Cerebellar cortex (tissue), 1 donor: Measurements from ENCODE around the gene DPEP3.

Experiments used
- DNase-seq: peaks from one replicate; pipeline ENCODE4 v3.0.0-alpha.2; 2015; ENCODE audit warnings: low spot score

DPEP3 gene

DNA sequence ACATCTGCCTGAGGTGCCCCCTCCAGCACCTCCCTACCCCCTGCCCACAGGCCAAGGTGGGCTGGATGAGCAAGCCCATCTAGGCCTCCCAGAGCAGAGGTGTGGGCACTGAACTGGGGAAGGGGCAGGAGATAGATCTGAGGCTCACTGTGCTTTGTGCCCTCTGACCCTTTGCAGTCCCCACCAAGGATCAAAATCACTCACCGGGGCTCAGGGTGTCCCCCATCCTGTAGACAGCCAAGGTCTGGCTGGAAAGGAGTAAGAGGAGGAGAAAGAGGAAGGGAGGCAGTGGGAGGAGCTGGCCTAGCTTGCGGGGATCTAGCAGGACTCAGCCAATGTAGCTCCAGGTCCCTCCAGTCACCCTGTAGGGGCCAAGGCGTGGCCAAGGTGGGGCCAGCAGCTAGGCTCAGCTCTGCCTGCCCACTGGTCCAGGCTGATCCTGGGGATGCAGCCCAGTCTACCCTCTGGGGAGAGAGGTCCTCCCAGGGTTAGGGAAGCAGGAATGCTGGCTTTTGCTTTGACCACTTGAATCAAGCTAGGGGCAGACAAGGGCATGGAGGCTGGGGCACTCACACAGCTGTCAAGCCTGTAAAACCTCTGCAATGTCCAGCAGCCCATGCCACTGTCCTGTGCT is 13.6 kb downstream of the DPEP3 start:
- peak; percentile 43 for DNase-seq

- no peak for DNase-seq
Measured at GRCh38 chr16:67965668-67966548, 14.4 kb downstream of the DPEP3 start.

GRCh38 chr16:67964477-67965131 is 15.7 kb downstream of the DPEP3 start:
- no peak for DNase-seq

- DNase-seq: no peak
Measured at GRCh38 chr16:67963662-67964321, 16.5 kb downstream of the DPEP3 start.

DNA sequence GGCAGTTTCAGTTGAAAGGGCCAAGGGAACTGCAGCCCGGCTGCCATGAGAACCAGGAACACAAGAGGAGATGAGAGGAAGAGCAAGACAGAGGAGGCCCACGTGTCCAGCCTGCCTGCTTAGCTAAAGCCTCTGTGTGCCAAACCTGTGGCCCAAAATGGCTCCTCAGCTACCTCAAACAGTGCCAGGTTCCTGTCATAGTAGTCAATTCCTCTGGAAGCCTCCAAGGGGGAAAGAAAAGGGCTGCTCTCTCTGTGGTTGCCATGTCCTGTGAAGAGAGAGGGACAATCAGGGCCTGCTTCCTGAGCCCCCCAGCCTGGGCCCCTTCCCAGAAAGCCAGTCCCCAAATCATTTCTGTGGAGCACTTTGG is 17.0 kb downstream of the DPEP3 start:
- DNase-seq: no peak

GRCh38 chr16:67962135-67962534 is 18.2 kb downstream of the DPEP3 start:
- DNase-seq: no peak

DNA sequence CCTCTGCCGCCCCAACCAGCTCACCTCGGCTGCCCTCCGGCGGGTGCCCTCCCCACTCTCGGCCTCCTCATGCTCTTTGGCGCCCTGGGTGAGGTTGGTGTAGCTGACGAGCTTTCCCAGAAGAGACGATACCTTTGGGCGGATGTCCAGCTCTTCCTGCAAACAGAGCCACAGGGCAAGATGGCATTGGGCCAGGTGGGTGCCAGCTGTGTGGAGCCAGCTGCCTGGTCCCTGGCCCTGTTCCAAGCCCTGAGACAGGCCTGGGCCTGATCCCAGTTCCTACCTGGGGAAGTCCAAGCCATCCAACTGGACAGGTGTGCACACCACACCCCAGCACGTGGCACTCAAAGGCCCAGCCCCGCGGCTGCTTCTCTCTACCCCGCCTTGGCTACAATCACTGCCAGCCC is 18.7 kb downstream of the DPEP3 start:
- DNase-seq: no peak

- DNase-seq: no peak
Measured at GRCh38 chr16:67959536-67960329, 20.6 kb downstream of the DPEP3 start.

DNA sequence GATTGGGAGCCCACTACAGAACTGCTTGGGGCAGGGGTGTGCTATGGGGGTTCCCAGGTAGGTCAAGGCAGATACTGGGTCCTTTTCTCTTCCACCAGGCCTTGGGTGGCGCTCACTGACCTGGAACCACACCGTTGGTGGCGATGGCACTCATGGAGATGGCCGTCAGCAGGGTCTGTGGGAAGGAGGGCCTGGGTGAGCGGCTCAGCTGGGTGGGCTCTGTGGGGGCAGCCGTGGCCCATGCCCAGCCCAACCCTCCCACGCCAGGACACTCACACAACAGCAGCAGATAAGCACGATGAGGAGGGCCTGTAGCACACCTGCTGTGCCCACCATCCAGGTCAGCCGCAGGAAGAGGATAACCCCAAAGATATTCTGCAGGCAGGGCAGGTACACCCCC is 22.7 kb downstream of the DPEP3 start:
- no peak for DNase-seq

GRCh38 chr16:67954421-67955196 is 25.7 kb downstream of the DPEP3 start:
- no peak for DNase-seq

- no peak for DNase-seq
Measured at GRCh38 chr16:67953641-67954375, 26.5 kb downstream of the DPEP3 start.

GRCh38 chr16:67951485-67951884 is 28.8 kb downstream of the DPEP3 start:
- peak; percentile 75 for DNase-seq

DNA sequence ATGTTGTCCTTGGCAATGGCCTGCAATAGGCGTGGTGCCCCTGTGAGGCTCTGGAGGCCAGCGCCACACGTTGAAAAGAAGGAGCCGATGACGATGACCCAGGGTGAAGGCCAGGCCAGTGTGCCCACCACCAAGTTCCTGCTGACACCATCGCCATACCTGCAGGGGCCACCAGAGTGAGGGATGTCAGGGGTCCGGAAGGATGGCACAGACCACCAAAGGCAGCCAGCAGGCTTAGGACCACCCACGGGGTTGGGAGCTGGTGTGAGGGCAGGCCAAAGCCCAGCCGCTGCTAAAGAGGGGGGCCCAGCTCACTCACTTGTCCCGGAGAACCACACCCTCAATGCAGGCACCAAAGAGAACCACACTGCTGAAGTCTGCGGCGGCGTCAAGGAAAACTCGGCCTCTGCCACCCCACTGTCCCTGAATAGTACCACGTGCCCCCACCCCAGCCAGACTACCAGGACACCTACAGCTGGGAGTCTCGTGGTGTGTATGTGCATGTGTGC is 29.9 kb downstream of the DPEP3 start:
- no peak for DNase-seq

GRCh38 chr16:67949645-67950044 is 30.7 kb downstream of the DPEP3 start:
- DNase-seq: no peak

- DNase-seq: no peak
Measured at GRCh38 chr16:67948015-67948414, 32.3 kb downstream of the DPEP3 start.

DNA sequence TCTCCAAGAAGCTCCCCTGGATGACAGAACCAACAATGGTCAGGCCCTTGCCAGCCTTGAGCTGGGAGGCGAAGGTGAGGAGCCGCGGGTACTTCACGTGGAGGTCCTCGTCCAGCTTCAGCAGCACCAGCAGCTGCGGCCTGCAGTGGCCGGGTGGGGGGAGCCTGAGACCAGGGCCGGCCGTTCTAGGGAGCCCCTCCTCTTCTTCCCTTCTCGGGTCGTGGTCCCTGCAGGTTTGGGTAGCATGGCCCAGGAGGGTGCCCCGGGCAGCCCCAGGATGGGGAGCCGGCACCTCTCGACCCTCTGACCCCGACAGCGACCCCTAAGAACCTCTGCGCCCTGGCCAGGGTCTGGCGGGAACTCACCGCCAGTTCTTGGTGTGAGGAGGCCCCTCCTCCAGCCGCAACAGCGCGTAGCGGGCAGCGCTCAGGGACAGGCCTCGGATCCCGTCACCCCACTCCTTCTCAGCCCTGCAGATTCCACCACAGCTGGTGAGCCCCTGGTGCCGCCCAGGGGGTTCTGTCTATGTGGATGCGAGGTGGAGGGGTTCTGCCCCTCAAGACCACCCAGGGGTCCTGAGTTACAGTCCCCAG is 33.2 kb downstream of the DPEP3 start:
- no peak for DNase-seq

DNA sequence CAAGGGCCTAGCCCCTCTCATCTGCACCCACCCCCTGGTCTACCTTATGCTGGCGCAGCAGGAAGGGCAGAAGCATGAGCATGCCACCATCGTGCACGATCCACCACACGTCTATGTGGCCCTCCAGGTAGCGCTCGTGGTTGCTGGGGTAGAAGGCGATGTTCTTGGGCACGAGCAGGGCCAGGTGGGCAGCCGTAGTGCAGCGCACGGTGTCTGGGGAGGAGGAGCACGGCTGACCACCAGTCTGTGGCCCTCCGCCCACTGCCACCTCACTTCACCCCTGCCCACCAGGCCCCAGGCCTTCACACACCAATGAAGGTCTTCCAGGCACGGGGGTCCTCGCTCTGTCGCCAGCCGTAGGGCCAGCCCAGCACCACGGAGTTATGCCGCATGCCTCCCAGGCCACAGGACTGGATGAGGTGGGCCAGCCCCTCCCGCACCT is 34.1 kb downstream of the DPEP3 start:
- no peak for DNase-seq

DNA sequence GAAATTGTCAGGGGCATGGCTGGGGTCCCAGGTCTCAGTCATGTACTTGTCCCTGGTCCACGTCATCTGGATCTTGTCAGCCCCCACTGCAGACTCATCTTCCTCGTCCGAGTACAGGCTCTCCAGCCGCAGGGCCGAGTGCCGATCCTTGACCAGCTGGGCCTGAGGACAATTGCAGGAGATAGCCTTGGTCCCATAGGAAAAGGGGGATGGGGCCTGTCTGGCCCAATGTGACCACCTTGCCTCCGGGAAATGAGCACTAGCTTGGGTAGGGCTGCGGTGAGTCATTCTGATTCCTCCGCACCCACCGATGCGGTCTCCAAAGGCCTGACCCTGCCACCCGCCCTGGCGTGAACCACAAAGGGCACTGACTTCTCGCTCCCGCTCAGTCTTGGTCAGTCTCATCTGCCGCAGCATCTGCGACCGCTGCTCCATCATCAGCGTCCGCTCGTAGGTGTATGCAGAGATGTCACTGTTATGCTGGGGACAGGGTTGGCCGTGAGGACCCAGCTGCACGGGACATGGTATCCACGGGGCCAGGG is 34.8 kb downstream of the DPEP3 start:
- no peak for DNase-seq

DNA sequence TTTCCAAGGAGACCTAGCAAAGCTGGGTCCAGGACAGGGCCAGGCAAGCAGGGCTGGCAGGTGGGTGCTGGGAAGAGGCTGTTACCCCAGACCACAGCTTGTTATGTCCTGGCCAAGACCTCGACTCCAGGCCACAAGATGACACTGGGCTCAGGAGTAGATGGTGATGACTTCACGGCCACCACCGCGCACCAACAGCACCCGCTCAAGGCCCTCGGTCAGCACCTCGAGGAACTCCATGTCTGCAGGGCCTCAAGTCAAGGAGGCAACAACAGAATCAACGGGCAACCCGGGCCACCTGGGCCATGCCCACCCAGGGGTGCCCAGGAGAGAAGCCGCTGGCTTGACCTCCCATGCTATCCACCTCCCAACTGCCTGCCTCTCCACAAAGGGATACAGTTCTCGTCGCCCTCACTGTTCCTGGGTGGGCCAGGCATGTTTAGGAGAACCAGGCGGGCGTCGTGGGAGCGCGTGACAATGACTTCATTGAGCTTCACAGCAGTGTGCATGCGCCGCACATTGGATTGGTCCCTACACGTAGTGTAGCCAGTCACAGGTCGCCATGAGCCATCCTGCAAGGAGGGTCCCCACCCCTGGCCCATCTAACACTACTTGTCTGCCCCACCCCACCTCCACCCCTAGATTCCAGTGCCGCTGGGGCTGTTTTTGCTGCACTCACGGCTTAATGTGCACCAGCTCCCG is 35.5 kb downstream of the DPEP3 start:
- DNase-seq: no peak
